RWPE1 (cell line): ENCODE measurements around the gene SNX30.

Source experiments
- CTCF ChIA-PET: fragments of 350-600 bp; sonication (Branson Sonifier 250); formaldehyde crosslinking; extraction: SDS; loops from one replicate; lab custom pipeline; 2021; lab: Yijun Ruan, JAX
- POLR2A ChIA-PET: fragments of 400-600 bp; formaldehyde crosslinking; extraction: SDS; loops from one replicate; lab custom pipeline; 2020; ENCODE audit warnings: antibody characterized with exemption; ENCODE audit not compliant: low non-redundant PET; lab: Yijun Ruan, JAX
- DNase-seq: peaks from one replicate; pipeline ENCODE4 v3.0.0; 2012; ENCODE audit warnings: low spot score
- H3K27ac ChIP-seq: fragments of 450-650 bp; 2 replicates; pipeline ENCODE4 v1.5.1; 2017
- CTCF ChIP-seq: fragments of 450-650 bp; conservative IDR thresholded peaks from 2 replicates; pipeline ENCODE4 v1.5.1; 2017; ENCODE audit warnings: low read depth, mild to moderate bottlenecking

SNX30 gene

GRCh38 chr9:112891521-112891920, 141.0 kb downstream of the SNX30 start:
- H3K27ac ChIP-seq = no peak overlapping the region
- no peak for TF ChIP-seq CTCF
- no peak for DNase-seq
- CTCF ChIA-PET = no interaction called here
- POLR2A ChIA-PET = no interaction called here

- CTCF ChIA-PET = interaction anchor here (1.0 to 1.1 kb wide), 2 partner anchors 10 to 48 kb away, joined by 4 to 5 read pairs; no protein-coding TSS in a partner anchor
- DNase-seq = no peak
- POLR2A ChIA-PET = no interaction called here
- no peak for TF ChIP-seq CTCF
- H3K27ac ChIP-seq = no peak overlapping the region
Measured at GRCh38 chr9:112892981-112893380, 142.4 kb downstream of the SNX30 start.

GRCh38 chr9:112894041-112894440, 143.5 kb downstream of the SNX30 start:
- ChIA-PET CTCF (interaction anchor here (0.6 to 0.8 kb wide), 3 partner anchors 218 to 1961 kb away, joined by 3 to 5 read pairs (median 5); no protein-coding TSS in a partner anchor), POLR2A (no interaction called here)
- peak; percentile 38 for DNase-seq
- TF ChIP-seq CTCF = no peak
- H3K27ac ChIP-seq = no peak overlapping the region

- CTCF ChIA-PET = interaction anchor here (0.6 to 0.8 kb wide), 2 partner anchors 217 to 720 kb away, joined by 3 to 5 read pairs; no protein-coding TSS in a partner anchor
- H3K27ac ChIP-seq = no peak overlapping the region
- no peak for TF ChIP-seq CTCF
Measured at GRCh38 chr9:112894699-112895098, 144.1 kb downstream of the SNX30 start.

GRCh38 chr9:112896131-112896530, 145.6 kb downstream of the SNX30 start:
- H3K27ac ChIP-seq = no peak overlapping the region
- ChIA-PET POLR2A (no interaction called here), CTCF (no interaction called here)
- no peak for DNase-seq
- TF ChIP-seq CTCF = no peak

More at GRCh38 chr9:112894699-112895098, 144.1 kb downstream of the SNX30 start:
- DNase-seq = no peak
- POLR2A ChIA-PET = no interaction called here

GRCh38 chr9:112898872-112899311, 148.3 kb downstream of the SNX30 start:
- ChIA-PET POLR2A (no interaction called here), CTCF (interaction anchor here (0.6 to 0.8 kb wide), 2 partner anchors 65 to 708 kb away, joined by 3 read pairs; no protein-coding TSS in a partner anchor)
- no peak for TF ChIP-seq CTCF
- H3K27ac ChIP-seq = no peak overlapping the region
- no peak for DNase-seq
